NCI-H1417 (cell line): ENCODE results near the gene USP10.
A peak's percentile ranks its signal among the peaks of the same experiment; 100 is the strongest.

Experiments used
- DNase-seq, 3 experiments: peaks; one replicate each; lab custom pipeline; 2025; lab: John Stamatoyannopoulos, UW

Gene USP10

DNA sequence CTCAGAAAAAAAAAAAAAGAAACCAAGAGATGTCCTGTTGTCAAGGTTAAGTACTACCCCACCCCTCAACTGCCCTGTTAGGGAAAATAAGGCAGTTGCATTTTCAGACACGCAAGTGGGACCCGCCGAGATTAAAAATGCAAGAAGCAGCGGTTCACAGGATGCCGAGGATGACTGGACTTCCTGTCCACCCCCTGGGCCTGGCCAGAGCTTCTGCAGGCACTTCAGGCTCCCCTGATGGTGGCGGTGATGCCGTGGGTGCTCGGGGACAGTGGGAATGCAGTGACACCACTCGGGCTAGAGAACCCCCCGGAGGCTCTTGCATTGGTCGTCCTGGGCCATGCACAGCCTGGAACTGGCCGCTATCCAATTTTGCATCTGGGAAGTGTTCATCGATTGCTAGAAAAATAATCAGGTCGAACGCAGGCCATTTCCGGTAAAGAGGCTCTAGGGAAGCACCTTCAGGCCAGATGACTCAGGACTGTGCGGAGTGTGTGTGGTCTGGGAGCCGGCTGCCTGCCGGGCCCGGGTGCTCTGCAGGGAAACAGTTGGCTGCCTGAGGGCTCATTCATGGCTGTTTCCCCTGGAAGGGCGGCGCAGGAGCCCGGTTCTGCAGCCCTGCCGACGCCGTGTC, 106.6 kb downstream of the USP10 start:
- DNase-seq, result no peak

- DNase-seq, result no peak
These were observed 107.1 kb downstream of the USP10 start for GRCh38 chr16:84806890-84807258.

GRCh38 chr16:84807776-84808175, 108.0 kb downstream of the USP10 start:
- DNase-seq, result no peak

GRCh38 chr16:84808826-84809225, 109.0 kb downstream of the USP10 start:
- DNase-seq, result no peak

DNA sequence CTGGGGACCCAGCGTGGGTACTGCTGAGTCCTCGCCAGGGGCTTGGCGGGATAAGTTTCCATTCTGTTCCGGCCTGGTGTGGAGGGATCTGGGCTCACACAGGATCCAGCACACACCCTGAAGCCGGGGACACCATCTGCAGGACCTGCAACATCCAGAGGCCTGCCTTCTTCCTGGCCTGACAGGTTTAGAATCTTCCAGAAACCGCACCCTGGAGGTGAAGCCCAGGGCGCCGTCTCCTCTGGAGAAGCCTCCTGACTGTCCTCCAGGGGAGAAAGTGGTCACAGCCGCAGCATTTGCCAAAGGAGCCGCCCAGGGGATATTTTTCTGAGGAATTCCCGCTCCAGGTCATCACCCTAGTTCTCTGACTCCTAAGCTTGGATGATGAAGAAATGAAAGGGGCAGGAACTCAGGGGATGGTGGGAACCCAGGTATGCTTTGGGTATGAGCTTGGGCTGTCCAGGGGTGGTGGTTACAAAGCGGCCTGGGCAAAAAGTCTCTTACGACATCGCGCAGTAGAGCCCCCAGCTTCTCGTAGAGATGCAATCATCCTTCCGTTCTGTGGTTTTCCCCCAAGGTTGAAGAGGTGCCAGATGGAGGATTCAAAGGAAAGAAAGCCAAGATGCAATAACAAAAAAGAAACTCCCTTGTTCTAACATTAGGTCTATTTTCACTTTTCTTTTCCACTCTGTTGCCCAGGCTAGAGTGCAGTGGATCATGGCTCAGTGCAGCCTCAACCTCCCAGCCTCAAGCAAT, 110.9 kb downstream of the USP10 start:
- DNase-seq, result no peak

DNA sequence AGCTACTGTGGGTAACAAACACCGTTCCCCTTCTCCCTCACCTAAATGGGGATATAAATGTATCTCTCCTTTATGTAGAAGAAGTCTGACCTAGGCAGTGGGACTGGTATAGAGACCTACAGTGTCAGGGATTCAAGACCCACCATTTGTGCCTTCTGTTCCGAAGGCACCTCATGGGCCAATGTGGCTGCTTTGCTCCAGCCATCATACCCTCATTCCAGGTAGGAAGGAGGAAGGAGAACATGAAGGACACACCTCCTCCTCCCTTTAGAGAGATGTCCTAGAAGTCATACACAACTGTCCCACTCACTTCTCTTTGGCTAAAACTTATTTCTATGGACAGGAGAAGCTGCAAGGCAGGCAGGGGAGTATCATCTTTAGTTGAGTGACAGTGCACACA, 111.7 kb downstream of the USP10 start:
- no peak for DNase-seq

GRCh38 chr16:84813141-84813934, 113.5 kb downstream of the USP10 start:
- DNase-seq, result no peak

GRCh38 chr16:84815462-84815861, 115.7 kb downstream of the USP10 start:
- DNase-seq, result no peak

- no peak for DNase-seq
These were observed 116.2 kb downstream of the USP10 start for GRCh38 chr16:84816023-84816422.

DNA sequence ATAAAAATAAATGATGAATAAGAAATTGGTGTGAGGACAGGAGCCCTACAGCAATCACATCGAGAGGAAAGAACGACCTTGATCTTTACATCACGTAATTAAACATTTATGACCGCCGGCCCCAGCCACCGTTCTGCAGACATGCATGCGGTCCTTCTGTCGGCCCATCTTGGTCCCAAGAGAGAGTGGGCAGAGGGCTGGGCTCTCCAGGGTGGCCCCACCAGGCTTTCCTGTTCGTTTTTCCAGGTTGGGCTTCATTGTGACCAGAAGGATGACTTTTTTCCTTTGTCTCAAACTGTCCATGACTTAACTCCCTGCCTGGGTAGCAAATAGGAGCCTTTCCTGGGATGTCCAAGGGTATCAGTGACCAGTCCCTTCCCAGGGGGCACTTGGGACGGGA, 116.7 kb downstream of the USP10 start:
- DNase-seq, result no peak

GRCh38 chr16:84817206-84817605, 117.4 kb downstream of the USP10 start:
- no peak for DNase-seq

GRCh38 chr16:84817613-84818012, 117.8 kb downstream of the USP10 start:
- no peak for DNase-seq

- DNase-seq, result no peak
These were observed 118.3 kb downstream of the USP10 start for GRCh38 chr16:84818133-84818532.

DNA sequence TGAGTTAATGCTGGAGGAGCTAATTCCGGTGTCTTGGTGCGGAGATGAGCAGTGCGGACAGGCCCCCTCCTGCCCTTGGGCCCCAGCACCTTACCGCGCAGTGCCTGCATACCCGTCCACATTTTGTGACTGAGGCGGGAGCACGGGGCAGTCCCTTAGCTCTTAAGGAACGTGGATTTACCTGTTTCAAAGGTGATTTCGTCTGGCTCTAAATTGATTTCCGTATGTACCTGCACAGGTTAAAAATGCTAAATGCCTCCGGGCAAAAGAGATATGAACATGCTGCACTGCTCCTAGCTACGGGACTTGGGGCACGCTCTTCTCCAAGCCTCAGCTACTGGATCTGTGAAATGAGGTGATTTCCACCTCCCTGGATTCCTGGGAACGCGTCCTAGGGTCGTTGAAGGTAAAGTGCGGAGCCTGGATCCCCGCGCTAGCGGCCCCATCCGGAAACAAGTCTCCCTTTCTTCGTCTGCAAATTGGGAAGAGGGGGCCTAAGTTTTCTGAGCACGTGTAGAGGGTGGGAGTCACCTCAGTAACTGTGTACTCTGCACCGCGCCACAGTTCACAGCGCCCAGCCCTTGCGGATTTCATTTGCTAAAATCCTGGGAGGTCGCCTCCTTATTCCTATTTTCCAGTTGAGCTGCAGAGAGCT, 119.3 kb downstream of the USP10 start:
- peak in 1 of 3 experiments; percentile 43 for DNase-seq

DNA sequence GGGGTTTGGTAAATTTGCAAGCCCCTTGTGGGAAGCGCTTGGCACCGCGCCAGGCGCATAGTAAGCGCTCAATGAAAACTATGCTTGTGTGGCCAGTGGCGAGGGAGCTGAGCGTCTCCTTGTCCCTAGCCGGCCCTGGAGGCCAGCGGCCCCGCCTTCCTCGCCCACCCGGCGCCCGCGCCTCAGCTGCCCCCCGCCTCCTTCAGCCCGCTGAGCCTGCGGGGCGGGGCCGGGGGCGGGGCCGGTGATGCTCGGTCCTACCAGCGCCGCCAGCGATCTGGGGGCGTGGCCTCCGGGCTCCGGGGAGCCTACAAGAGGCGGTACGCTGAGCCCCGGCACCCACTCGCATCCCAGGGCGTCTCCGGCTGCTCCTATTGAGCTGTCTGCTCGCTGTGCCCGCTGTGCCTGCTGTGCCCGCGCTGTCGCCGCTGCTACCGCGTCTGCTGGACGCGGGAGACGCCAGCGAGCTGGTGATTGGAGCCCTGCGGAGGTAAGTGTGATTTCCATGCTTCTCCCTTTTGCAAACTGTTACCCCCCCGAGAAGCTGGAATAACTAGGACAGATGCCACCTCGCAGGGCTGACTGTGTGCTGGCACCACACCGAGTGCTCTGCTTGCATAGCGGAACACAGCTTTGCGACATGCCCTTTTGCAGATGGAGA, 120.0 kb downstream of the USP10 start, which contains the start of gene CRISPLD2:
Gene CRISPLD2, plus strand, starts transcription at position 342 of the 661 bp plus-strand sequence. CDS start 18,511 bp downstream, outside the sequence.
- DNase-seq, result peak; percentile 61 to 95 (median 92)

DNA sequence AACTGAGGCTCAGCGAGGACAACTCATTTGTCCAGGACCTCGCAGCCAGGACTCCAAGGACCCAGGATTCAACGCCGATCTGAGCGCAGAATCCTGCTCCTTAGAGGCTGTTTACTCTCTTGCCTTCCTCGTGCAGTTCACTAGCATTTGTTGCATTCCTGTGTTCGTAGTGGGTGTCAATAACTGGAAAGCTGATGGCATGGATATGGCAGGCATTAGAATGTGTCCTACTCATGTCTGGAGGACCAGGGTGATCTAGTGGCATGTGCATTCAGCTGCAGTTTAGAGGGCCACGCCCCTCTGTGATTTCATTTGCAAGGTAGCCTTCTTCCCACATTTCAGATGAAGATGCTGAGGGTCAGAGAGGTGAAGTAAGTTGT, 120.5 kb downstream of the USP10 start:
- DNase-seq, result no peak

DNA sequence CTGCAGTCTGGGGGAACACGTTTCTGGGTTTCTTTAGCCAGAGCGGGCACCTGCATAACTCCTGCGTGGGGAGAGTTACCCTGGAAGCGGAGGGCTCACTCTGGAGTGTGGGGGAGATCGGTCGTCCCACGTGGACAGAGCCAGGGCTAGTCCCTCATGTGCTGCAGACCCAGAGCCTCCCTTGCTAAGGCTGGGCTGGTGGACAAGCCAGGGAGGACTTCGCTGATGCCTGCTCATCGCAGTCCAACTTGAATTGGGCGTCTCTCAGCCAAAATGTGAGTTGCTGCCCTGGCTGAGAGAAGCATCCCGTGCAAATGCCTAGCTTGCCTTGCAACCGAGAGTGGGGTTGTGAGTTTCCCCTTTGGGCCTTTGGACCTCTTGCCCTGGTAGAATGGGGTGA, 121.0 kb downstream of the USP10 start:
- no peak for DNase-seq

DNA sequence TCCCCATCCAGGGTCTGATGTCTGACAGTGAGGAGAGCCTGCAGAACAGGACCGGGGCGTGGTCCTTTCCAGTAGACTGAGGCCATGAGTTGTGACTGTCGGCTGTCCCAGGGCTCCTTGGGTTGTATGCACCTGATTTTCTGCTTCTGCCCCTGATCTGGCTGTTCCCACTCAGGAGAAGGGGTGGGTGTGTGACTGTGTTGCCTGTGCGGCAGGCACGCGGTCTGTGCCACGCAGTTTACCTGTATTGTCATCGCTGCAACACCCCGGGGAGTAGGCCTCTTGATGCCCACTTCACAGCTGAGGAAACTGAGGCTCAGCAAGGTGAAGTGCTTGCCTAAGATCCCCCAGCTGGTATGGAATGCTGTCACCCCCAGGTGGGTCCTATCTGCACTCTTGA, 121.4 kb downstream of the USP10 start:
- DNase-seq, result no peak

DNA sequence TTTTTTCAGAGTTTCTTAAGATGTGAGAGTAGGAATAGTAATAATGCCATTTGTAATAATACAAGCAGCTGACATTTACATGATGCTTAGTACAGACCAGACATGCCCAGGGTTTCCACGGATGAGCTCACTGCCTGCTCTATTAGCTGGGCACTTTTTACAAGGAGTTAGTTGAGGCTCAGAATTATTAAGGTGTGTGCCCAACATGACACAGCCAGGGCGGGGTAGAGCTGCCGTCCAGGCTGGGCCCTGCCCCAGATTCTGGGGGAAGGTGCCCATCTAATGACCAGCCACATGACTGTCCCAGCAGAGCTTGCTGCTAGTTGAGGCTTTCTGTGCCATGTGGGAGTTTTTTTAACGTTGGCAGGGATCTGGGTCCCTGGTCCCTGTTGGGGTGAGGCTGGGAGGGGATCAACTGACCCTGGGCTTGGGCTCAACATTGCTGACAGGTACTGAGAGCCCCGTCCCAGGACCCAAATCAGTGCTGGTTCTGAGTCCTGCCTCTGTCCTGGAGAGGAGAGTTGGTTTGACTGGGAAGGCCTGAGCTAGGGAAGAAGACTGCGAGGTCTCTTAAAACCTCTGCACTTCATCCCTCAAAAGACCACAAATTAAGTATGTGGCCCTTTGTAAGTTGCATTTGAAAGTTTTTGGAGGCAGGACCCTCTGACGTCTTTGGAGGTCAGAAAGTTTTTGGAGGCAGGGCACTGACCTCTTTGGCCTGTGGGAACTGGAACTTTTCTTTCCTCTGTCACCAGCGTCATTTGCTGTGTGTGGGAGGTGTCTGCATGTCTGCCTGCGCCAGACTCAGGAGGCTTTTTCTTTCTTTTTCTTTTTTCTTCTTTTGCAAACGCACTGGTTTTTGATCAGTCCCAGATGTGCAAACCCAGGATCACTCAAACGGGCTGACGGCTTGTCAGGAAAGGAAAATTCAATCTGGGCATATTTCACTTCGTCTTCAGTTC, 122.2 kb downstream of the USP10 start:
- no peak for DNase-seq

DNA sequence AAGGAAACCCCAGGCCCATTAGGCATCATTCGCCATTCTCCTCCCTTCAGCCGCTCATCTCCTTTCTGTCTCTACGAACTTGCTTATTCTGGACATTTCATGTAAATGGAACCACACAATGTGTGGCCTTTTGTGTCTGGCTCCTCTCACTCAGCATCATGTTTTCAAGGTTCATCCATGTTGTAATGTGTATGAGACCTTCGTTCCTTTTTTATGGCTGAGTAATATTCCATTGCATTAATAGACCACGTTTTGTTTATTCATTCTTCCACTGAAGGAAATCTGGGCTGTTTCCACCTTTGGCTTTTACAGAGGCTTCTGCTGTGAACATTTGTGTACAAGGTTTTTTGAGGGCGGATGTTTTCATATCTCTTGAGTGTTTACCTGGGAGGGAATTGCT, 123.2 kb downstream of the USP10 start:
- DNase-seq, result no peak

GRCh38 chr16:84823484-84823883, 123.7 kb downstream of the USP10 start:
- DNase-seq, result no peak
